Measurements from ENCODE around the gene MED29.

The MED29 gene

DNA sequence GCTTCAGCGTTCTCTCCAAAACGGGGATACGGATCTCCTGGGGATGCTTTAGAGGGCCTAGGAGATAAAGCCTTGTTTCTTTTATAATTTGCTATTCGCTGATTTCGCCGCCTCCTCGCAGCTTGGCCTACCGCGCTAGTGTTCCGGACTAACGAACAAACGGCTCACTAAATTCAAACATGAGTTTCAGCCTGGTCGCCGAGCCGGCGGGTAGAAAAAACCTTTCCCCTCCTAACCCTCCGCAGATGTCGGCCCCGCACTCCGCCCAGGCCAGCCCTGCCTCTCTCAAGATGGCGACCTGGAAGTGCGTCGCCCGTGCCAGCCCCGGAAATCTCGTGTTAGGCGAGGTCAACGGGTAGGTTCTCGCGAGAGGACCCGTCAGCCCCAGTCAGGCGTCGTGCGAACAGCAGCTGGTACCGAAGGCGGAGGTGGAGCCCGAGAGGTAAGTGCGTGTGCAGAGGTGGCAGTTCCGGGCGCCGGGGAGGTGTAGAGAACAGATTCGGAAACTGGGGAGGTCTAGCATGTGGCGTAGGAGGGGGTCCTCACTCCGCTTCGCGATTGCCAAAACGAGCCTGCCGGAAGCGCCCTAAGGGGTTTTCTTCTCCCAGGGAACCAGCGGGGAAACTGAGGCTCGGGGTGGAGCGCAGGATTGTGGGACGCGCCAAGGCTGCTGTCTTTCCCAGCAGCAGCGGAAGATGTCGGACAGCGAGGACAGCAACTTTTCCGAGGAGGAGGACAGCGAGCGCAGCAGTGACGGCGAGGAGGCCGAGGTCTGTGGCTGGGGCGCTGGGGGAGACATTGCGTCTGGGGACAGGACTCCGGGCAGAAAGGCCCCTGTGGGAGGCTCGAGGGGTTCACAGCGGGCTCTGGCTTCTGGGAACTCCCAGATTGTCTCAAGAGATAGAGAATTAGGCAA, 54.3 kb downstream of the MED29 start, which contains the start of gene SUPT5H:
SUPT5H (plus strand) TSS at position 387 of the 916 bp plus-strand sequence; CDS start at position 696, 309 bp downstream.
- TF ChIP-seq TAF1 (IDR thresholded peaks at IDR 0.05; ENCODE audit: low read depth) (peak; percentile 86), TCF12 (IDR thresholded peaks at IDR 0.05; ENCODE audit: low read depth) (peak; percentile 68; the same call in 1 of the 2 replicates), EGR1 (IDR thresholded peaks at IDR 0.05) (peak; percentile 65), TEAD4 (IDR thresholded peaks at IDR 0.05) (no peak), NFIC (IDR thresholded peaks at IDR 0.05) (no peak), RAD21 (IDR thresholded peaks at IDR 0.05; ENCODE audit: low read depth) (no peak), CREB1 (IDR thresholded peaks at IDR 0.05; ENCODE audit: low read depth) (peak; percentile 75), USF1 (IDR thresholded peaks at IDR 0.05) (0 out of 2 replicates have a peak, but pooled peaks have one; percentile 43), ZBTB7A (IDR thresholded peaks at IDR 0.05; ENCODE audit: low read depth) (0 out of 2 replicates have a peak, but pooled peaks have one; percentile 49), EP300 (IDR thresholded peaks at IDR 0.05; ENCODE audit: borderline replicate concordance) (no peak; the same call in 1 of the 2 replicates), CEBPB (IDR thresholded peaks at IDR 0.05) (no peak), YY1 (IDR thresholded peaks at IDR 0.05; ENCODE audit: low read depth) (peak; percentile 98), FOXM1 (IDR thresholded peaks at IDR 0.05; ENCODE audit: borderline replicate concordance, low read depth) (no peak)
- TF ChIP-seq, protein P1, sequence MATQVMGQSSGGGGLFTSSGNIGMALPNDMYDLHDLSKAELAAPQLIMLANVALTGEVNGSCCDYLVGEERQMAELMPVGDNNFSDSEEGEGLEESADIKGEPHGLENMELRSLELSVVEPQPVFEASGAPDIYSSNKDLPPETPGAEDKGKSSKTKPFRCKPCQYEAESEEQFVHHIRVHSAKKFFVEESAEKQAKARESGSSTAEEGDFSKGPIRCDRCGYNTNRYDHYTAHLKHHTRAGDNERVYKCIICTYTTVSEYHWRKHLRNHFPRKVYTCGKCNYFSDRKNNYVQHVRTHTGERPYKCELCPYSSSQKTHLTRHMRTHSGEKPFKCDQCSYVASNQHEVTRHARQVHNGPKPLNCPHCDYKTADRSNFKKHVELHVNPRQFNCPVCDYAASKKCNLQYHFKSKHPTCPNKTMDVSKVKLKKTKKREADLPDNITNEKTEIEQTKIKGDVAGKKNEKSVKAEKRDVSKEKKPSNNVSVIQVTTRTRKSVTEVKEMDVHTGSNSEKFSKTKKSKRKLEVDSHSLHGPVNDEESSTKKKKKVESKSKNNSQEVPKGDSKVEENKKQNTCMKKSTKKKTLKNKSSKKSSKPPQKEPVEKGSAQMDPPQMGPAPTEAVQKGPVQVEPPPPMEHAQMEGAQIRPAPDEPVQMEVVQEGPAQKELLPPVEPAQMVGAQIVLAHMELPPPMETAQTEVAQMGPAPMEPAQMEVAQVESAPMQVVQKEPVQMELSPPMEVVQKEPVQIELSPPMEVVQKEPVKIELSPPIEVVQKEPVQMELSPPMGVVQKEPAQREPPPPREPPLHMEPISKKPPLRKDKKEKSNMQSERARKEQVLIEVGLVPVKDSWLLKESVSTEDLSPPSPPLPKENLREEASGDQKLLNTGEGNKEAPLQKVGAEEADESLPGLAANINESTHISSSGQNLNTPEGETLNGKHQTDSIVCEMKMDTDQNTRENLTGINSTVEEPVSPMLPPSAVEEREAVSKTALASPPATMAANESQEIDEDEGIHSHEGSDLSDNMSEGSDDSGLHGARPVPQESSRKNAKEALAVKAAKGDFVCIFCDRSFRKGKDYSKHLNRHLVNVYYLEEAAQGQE (IDR thresholded peaks at IDR 0.05; ENCODE audit: low read depth) = no peak
- TF ChIP-seq, protein P2, sequence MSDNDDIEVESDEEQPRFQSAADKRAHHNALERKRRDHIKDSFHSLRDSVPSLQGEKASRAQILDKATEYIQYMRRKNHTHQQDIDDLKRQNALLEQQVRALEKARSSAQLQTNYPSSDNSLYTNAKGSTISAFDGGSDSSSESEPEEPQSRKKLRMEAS (IDR thresholded peaks at IDR 0.05) = peak; percentile 92

DNA sequence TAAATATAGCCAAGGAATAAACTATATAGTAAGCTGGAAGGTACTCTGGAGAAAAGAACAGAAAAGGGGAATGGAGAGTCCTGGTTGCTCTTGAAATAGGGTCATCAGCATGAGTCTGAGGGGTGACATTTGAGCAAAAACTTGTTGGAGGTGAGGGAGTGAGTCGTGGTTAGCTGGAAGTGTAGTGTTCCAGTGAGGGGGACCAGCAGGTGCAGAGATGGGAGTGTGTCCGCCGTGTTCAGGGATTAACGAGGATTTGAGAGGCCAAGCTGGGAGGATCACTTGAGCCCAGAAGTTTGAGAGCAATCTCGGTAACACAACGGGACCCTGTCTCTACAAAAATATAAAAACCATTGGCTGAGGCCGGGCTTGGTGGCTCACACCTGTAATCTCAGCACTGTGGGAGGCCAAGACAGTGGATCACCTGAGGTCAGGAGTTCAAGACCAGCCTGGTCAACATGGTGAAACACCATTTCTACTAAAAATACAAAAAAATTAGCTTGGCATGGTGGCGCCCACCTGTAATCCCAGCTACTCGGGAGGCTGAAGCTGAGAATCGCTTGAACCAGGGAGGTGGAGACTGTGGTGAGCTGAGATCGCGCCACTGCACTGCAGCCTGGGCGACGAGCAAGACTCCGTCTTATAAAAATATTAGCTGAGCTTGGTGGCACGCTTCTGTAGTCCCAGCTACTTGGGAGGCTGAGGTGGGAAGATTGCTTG, 55.3 kb downstream of the MED29 start:
- TF ChIP-seq ZBTB7A (IDR thresholded peaks at IDR 0.05; ENCODE audit: low read depth) = no peak

DNA sequence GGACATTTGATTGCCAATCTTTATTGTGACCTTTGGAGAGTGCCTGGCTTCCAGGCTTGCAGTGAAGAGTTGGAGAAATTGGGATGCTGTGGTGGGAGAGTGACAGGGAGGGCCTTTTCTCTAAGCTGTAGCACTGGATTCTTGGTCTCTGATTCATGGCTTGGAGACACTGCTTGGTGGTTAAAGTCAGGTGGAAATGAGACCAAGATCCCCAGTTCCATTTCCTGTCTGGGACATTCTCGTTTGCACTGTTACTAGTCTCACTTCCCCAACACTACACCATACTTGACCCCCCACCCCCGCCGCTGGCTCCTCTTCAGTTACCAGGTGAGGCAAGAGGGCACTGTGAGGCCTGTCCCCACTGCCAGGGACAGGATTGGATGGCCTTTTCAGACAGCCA, 57.1 kb downstream of the MED29 start:
- TF ChIP-seq ZBTB7A (IDR thresholded peaks at IDR 0.05; ENCODE audit: low read depth) (no peak), TEAD4 (IDR thresholded peaks at IDR 0.05) (no peak), EP300 (IDR thresholded peaks at IDR 0.05; ENCODE audit: borderline replicate concordance) (no peak), RAD21 (IDR thresholded peaks at IDR 0.05; ENCODE audit: low read depth) (no peak), USF1 (IDR thresholded peaks at IDR 0.05) (no peak), NFIC (IDR thresholded peaks at IDR 0.05) (no peak), CREB1 (IDR thresholded peaks at IDR 0.05; ENCODE audit: low read depth) (no peak), TAF1 (IDR thresholded peaks at IDR 0.05; ENCODE audit: low read depth) (no peak), YY1 (IDR thresholded peaks at IDR 0.05; ENCODE audit: low read depth) (no peak), FOXM1 (IDR thresholded peaks at IDR 0.05; ENCODE audit: borderline replicate concordance, low read depth) (no peak), EGR1 (IDR thresholded peaks at IDR 0.05) (no peak)
- TF ChIP-seq, protein P1 (IDR thresholded peaks at IDR 0.05; ENCODE audit: low read depth) = no peak
- TF ChIP-seq, protein P2 (IDR thresholded peaks at IDR 0.05) = no peak

DNA sequence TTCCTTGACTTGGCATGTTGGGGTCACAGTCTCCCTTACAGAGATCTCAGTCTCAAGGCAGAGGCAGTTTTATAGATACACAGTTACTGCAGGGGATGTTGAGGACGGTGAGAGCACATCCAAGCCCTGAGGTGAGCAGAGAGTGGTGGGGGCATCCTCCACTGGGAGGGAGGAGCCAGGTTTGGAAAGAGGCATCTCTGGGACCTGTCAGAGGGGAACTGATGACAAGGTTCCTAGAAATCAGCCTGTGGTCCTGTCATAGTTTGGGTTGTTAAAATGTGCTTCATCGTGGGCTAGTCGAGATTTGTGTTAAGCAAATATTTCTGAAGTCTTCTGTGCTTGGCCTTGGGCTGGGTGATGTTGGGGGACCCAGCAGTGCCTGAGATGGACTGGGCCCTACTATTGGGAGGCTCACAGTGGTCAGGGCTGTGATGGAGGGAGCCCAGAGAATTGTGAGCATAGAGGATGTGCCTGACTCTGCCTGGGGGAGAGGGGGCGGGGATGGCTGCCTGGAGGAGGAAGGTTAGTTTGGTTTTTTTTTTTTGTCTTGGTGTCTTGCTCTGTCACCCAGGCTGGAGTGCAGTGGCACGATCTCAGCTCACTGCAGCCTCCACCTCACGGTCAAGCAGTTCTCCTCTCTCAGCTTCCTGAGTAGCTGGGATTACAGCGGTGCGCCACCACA, 58.1 kb downstream of the MED29 start:
- TF ChIP-seq TCF12 (IDR thresholded peaks at IDR 0.05; ENCODE audit: low read depth) = no peak
- TF ChIP-seq YY1 (IDR thresholded peaks at IDR 0.05; ENCODE audit: low read depth) = no peak
- no peak for TF ChIP-seq USF1 (IDR thresholded peaks at IDR 0.05)
- TF ChIP-seq CREB1 (IDR thresholded peaks at IDR 0.05; ENCODE audit: low read depth) = no peak
- no peak for TF ChIP-seq CEBPB (IDR thresholded peaks at IDR 0.05)
- TF ChIP-seq FOXM1 (IDR thresholded peaks at IDR 0.05; ENCODE audit: borderline replicate concordance, low read depth) = no peak
- no peak for TF ChIP-seq ZBTB7A (IDR thresholded peaks at IDR 0.05; ENCODE audit: low read depth)
- no peak for TF ChIP-seq RAD21 (IDR thresholded peaks at IDR 0.05; ENCODE audit: low read depth)
- TF ChIP-seq NFIC (IDR thresholded peaks at IDR 0.05) = no peak
- TF ChIP-seq TEAD4 (IDR thresholded peaks at IDR 0.05) = no peak
- TF ChIP-seq EGR1 (IDR thresholded peaks at IDR 0.05) = no peak
- TF ChIP-seq, protein P1 (IDR thresholded peaks at IDR 0.05; ENCODE audit: low read depth) = no peak
- TF ChIP-seq, protein P2 (IDR thresholded peaks at IDR 0.05) = no peak
- TF ChIP-seq EP300 (IDR thresholded peaks at IDR 0.05; ENCODE audit: borderline replicate concordance) = no peak
- no peak for TF ChIP-seq TAF1 (IDR thresholded peaks at IDR 0.05; ENCODE audit: low read depth)

All from Ishikawa (cell line).